HuH-7.5 (cell line): Measurements from ENCODE around the gene PSMD5.
"Not testable (repeated sequence)": the region's sequence is repeated elsewhere in the genome, so short reads cannot be mapped to it uniquely, and the experiment has no call there.

Experiments used
- DNase-seq: peaks from one replicate; pipeline ENCODE4 v3.0.0; 2011; ENCODE audit warnings: low spot score

PSMD5 gene

GRCh38 chr9:120807607-120808379 lies 34.9 kb downstream of the PSMD5 start:
- no peak for DNase-seq

- DNase-seq = not testable (repeated sequence)
Measured at GRCh38 chr9:120804784-120805363, 37.8 kb downstream of the PSMD5 start.

- no peak for DNase-seq
Measured at GRCh38 chr9:120801441-120801840, 41.3 kb downstream of the PSMD5 start.

GRCh38 chr9:120792898-120793765 lies 49.6 kb downstream of the PSMD5 start, which contains the start of gene FBXW2:
FBXW2 (minus strand) TSS chr9:120793416; CDS start chr9:120788258, 5,158 bp downstream.
- DNase-seq = peak; percentile 88

- DNase-seq = no peak
Measured at GRCh38 chr9:120791161-120791560, 51.6 kb downstream of the PSMD5 start.

GRCh38 chr9:120787933-120788332 lies 54.8 kb downstream of the PSMD5 start:
- DNase-seq = no peak

- DNase-seq = no peak
Measured at GRCh38 chr9:120783602-120784047, 59.1 kb downstream of the PSMD5 start.

GRCh38 chr9:120781236-120781635 lies 61.5 kb downstream of the PSMD5 start:
- DNase-seq = no peak

- no peak for DNase-seq
Measured at GRCh38 chr9:120780367-120780766, 62.4 kb downstream of the PSMD5 start.

- no peak for DNase-seq
Measured at GRCh38 chr9:120779227-120779626, 63.5 kb downstream of the PSMD5 start.

GRCh38 chr9:120778758-120779157 lies 64.0 kb downstream of the PSMD5 start:
- peak; percentile 28 for DNase-seq

GRCh38 chr9:120777229-120777628 lies 65.5 kb downstream of the PSMD5 start:
- DNase-seq = no peak

- DNase-seq = no peak
Measured at GRCh38 chr9:120776788-120777187, 65.9 kb downstream of the PSMD5 start.

- no peak for DNase-seq
Measured at GRCh38 chr9:120775859-120776258, 66.9 kb downstream of the PSMD5 start.

GRCh38 chr9:120774719-120775118 lies 68.0 kb downstream of the PSMD5 start:
- DNase-seq = no peak

GRCh38 chr9:120773256-120773655 lies 69.5 kb downstream of the PSMD5 start:
- DNase-seq = no peak

GRCh38 chr9:120770931-120771330 lies 71.8 kb downstream of the PSMD5 start:
- no peak for DNase-seq

- no peak for DNase-seq
Measured at GRCh38 chr9:120768886-120769285, 73.8 kb downstream of the PSMD5 start.

GRCh38 chr9:120768247-120768646 lies 74.5 kb downstream of the PSMD5 start:
- no peak for DNase-seq

- no peak for DNase-seq
Measured at GRCh38 chr9:120767451-120767850, 75.3 kb downstream of the PSMD5 start.
